Hematopoietic multipotent progenitor cell treated with erythropoietin and hydrocortisone succinate and interleukin-3 and kit ligand, for 15 days (in vitro differentiated cells): ENCODE measurements around the gene PIK3R5.
"Not testable (repeated sequence)": the region's sequence is repeated elsewhere in the genome, so short reads cannot be mapped to it uniquely, and the experiment has no call there.

ENCODE experiments used
- DNase-seq: peaks from one replicate; pipeline ENCODE4 v3.0.0-alpha.2; 2015; ENCODE audit warnings: low spot score

PIK3R5 gene

DNA sequence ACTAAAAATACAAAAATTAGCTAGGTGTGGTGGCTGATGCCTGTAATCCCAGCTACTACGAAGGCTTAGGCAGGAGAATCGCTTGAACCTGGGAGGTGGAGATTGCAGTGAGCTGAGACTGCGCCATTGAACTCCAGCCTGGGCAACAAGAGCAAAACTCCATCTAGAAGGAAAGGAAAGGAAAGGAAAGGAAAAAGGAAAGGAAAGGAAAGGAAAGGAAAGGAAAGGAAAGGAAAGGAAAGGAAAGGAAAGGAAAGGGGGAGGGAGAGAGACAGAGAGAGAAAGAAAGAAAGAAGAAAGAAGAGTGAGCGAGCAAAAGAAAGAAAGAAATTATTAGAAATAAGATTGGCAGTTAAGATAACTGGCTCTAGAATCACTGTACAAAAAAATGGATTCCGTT lies 18.7 kb upstream of the PIK3R5 start:
- DNase-seq = not testable (repeated sequence)

DNA sequence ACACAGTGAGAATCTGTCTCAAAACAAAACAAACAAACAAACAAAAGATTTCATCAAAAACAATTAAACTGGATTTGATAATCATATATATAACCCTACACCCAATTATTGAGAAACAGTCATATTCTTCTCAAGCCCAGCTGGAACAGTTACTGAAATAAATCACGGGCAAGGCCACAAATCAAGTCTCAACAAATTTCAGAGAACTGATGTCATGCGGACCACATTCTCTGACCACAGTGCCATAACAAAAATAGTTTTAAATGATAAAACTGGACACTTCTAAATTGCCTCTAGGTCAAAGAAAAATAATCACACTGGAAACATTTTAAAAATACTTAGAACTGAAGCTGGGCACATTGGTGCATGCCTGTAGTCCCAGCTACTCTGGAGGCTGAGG lies 15.9 kb upstream of the PIK3R5 start:
- no peak for DNase-seq

DNA sequence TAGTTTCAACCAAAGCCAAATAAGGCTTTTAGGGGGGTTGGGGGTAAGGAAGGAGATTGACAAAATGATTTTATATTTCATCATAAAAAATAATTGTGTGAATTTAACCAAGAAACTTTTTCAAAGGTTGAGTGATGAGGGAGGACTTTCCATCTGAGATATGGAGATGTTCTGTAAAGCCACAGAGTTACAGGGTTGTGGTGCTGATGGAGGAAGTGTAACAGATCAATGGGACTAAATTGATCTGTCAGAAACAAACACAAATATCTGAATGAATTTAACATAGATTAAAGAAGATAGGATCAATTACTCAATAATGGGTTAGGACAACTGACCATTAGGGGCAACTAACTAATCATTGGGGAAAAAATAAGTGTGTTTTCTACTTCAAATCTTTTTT lies 14.2 kb upstream of the PIK3R5 start:
- DNase-seq = no peak

DNA sequence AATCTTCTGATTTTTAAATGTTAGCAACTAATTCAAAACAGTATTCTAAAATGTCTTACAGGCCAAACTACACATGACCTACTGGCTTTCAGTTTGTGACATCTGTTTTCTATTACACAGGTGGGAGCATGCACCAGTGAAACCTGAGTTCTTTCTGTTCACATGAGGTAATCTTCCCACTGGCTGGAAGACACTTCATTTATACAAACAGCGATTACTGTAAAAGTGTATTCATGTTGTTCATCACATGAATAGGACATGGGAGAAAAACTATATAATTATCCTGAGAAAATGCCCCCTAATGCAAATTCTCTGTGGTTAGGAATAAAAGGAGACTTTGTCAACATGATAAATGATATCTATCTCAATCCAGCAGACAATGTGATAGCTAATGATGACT lies 11.1 kb upstream of the PIK3R5 start:
- DNase-seq = no peak

GRCh38 chr17:8975091-8975725 lies 9.7 kb upstream of the PIK3R5 start:
- DNase-seq = no peak

- DNase-seq = no peak
Observed at GRCh38 chr17:8969901-8970300, 4.4 kb upstream of the PIK3R5 start.

DNA sequence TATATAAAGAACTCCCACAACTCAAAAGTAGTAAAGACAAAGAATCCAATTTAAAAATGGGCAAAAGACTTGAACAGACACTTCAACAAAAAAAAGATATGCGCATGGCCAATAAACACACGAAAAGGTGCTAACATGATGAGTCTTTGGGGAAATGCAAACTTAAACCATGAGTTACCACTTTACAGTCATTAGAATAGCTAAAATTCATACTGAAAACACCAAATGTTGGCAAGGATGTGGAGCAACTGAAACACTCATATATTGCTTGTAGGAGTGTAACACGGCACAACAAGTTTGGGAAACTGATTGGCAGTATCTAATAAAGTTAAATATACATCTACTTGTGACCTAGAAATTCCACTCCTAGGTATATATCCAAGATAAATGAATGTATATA lies 3.0 kb upstream of the PIK3R5 start:
- no peak for DNase-seq

DNA sequence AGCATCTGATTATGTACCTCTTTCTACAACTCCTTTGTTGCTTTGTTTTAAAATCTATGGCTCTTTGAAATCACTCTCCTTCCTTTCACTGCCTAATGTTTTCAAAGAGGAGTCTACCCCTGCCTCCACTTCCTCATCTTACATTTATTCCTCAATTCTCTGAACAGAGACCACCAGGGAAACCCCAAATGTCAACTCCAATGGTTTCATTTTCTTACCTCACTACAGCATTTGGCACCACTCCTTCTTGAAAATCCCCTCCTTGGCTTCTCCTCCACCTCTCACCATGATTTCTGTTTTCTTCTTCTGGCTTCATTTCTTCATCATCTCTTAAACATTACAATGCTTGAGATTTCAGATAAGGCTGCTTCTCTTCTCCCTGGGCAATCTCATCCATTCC lies 2.4 kb upstream of the PIK3R5 start:
- no peak for DNase-seq

DNA sequence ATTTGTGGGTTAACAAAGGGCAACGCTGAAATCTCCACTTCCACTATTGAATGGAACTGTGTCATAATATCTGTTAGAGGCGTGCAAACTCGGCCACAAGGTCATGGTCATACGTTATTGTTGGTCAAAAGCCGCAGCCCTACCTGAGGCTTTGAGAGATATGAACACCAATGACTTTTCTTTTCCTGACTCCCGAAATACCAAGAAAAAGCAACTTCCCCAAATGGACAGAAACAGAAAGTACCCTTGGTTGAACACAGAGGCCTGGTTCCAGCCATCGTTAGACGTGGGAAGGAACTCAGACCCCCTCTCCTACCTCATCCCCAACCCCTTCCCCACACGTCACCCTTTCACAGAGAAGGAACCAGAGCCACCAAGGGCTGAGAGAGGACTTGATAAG lies 1.4 kb upstream of the PIK3R5 start:
- DNase-seq = no peak

DNA sequence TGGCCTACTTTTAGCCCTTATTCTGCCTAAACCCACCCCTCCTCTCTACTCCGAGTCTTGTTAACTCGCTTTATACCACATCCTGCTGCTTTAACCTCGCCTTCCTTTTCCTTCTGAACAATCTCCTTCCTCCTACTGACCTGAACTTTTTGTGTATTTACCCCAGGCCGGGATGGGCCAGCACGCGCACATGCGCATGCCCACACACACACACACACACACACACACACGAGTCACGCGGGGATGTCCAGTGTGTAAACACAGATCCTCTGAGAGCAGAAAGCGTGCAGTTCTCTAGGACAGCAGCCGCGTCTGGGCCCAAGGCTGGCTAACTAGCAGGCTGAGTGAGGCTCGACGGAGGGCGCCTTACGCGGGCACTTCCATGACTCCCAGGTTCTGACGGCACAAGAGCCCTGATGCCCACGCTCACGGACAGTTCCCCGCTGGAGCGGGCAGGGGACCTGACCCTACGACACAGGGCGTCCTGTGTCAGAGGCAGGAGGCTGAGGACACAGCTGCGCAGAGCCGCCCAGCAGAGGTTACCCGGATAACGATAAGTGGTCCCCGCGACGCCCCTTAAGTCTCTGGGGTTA lies 610 bp downstream of the PIK3R5 start:
- no peak for DNase-seq

DNA sequence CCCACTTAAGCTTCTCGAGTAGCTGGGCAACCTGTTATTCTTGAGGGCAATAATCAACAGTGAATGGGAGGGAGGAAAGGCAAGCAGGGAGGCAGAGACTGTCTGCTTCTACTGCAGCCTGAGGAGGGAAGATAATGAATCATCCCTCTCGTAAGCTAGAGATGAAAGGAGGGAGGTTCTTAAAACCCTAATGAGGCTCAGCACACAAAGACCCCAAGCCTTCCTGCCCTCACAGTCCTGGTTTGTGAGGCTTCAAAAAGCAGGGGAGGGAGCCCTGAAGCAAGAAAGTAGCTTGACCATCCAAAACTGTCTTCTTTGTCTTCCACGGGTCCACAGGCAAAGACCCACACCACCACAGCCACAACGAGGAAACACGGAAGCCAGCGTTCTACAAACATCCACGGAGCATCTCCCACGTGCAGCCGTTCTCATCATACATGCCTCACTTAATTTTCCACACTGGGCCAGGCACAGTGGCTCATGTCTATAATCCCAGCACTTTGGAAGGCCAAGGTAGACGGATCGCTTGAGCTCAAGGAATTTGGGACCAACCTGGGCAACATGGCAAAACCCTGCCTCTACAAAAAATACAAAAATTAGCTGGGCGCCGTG lies 1.8 kb downstream of the PIK3R5 start:
- DNase-seq = no peak

DNA sequence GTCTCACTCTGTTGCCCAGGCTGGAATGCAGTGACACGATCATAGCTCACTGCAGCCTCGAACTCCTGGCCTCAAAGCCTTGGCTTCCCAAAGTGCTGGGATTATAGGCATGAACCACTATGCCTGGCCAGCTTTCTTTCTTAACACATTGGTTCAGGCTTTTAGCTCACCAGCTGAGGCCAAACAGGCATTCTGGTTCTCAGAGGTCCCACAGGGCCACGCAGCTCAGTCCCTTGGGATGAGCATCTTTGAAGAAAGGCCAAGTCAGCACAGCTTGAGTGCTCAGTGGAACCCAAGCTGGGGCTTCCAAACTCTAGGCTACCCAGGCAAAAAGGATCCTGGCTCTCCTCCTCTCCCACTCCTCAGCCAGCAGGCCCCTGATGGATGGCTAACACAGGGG lies 2.5 kb downstream of the PIK3R5 start:
- DNase-seq = no peak

DNA sequence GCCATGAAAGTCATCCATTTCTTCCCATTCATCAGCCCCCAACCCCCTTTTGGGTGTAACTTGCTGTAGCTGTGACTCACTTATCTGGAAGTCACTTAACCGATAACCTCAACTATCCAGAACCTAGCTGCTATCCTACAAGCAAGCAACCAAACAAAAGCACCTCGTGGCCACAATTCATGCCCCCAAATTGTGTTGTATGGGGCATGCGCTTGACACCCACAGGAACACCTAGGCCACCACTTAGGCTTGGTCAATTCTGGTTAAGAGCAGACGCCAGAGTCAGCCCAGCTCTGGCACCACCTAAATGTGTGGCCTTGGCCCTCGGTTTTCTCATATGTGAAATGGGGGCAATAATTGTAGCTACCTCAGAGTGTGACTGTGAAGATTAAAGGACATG lies 3.7 kb downstream of the PIK3R5 start:
- DNase-seq = no peak

GRCh38 chr17:8960325-8961140 lies 5.0 kb downstream of the PIK3R5 start:
- no peak for DNase-seq

DNA sequence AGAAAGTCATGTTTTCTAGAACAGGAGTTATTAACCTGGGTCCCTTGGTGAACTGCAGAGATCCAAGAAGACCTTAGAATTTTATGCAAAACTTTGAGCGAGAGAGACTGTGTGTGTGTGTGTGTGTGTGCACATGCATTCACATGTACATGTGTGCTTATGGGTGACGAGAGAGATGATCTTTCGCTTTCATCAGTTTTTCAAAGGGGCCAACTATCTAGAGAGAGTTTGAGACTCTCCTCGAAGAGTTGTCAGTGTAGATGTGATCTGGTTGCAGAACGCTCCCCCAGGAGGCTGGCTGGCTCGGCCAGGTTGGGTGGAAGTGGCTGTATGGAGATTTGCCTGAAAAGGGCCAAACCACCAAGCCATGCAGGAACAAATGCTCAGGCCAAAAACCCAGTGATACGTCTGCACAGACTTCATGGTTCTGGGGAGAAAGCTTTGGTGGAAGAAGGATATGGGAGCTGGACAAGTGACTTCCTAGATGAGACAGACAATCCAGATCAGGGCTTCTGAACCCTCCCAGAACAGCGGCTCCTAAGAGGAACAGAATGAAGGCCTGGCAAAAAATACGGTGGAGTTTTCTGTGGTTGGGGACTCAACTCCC lies 6.1 kb downstream of the PIK3R5 start:
- no peak for DNase-seq

GRCh38 chr17:8957721-8958120 lies 7.8 kb downstream of the PIK3R5 start:
- no peak for DNase-seq

- no peak for DNase-seq
Observed at GRCh38 chr17:8956465-8956902, 9.0 kb downstream of the PIK3R5 start.

- no peak for DNase-seq
Observed at GRCh38 chr17:8955021-8955959, 10.2 kb downstream of the PIK3R5 start.

- DNase-seq = no peak
Observed at GRCh38 chr17:8954339-8954738, 11.2 kb downstream of the PIK3R5 start.

DNA sequence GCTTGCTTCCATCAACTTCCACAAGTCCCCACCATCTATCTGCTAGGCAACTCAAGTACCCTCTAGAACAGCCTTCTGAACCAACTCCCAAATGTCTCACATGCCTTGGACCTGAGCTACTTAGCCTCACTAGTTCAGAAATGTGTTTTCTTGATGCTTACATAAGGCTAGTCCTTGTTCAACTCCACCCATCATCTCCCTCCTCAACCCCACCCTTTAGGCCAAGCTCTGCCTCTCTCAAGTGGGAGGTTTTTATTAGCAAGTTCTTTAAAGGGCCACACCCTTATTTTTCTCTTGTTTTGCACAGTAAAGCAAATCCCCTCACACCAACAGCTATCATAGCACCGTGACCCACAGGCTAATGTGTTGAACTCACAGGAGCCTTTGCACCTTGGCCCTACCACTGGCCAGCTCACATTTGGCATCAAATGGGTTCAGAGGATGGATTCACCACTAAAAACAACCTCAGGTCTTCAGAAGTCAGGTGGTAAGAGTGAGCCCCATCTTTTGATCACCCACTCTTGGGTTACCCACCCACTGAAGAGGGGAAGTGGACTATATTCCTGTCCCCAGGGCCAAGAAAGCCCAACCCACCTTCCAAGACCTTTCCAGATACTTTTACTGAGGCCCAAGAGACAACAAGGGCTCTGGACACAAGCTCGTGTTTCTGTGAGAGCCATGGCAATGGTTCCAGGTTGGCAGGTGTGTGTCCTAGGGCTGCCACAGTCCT lies 12.2 kb downstream of the PIK3R5 start:
- no peak for DNase-seq

GRCh38 chr17:8952191-8952590 lies 13.3 kb downstream of the PIK3R5 start:
- DNase-seq = no peak
